GM19240 (cell line): ENCODE data around the gene PGAP6.
A peak's percentile ranks its signal among the peaks of the same experiment; 100 is the strongest.
"Not testable (repeated sequence)": the region's sequence is repeated elsewhere in the genome, so short reads cannot be mapped to it uniquely, and the experiment has no call there.

Experiments
- DNase-seq: peaks from one replicate; pipeline ENCODE4 v3.0.0; 2011; ENCODE audit warnings: low spot score; ENCODE audit not compliant: insufficient read length

PGAP6 gene, protein sequence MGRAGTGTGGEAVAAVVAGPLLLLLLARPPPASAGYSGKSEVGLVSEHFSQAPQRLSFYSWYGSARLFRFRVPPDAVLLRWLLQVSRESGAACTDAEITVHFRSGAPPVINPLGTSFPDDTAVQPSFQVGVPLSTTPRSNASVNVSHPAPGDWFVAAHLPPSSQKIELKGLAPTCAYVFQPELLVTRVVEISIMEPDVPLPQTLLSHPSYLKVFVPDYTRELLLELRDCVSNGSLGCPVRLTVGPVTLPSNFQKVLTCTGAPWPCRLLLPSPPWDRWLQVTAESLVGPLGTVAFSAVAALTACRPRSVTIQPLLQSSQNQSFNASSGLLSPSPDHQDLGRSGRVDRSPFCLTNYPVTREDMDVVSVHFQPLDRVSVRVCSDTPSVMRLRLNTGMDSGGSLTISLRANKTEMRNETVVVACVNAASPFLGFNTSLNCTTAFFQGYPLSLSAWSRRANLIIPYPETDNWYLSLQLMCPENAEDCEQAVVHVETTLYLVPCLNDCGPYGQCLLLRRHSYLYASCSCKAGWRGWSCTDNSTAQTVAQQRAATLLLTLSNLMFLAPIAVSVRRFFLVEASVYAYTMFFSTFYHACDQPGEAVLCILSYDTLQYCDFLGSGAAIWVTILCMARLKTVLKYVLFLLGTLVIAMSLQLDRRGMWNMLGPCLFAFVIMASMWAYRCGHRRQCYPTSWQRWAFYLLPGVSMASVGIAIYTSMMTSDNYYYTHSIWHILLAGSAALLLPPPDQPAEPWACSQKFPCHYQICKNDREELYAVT

DNA sequence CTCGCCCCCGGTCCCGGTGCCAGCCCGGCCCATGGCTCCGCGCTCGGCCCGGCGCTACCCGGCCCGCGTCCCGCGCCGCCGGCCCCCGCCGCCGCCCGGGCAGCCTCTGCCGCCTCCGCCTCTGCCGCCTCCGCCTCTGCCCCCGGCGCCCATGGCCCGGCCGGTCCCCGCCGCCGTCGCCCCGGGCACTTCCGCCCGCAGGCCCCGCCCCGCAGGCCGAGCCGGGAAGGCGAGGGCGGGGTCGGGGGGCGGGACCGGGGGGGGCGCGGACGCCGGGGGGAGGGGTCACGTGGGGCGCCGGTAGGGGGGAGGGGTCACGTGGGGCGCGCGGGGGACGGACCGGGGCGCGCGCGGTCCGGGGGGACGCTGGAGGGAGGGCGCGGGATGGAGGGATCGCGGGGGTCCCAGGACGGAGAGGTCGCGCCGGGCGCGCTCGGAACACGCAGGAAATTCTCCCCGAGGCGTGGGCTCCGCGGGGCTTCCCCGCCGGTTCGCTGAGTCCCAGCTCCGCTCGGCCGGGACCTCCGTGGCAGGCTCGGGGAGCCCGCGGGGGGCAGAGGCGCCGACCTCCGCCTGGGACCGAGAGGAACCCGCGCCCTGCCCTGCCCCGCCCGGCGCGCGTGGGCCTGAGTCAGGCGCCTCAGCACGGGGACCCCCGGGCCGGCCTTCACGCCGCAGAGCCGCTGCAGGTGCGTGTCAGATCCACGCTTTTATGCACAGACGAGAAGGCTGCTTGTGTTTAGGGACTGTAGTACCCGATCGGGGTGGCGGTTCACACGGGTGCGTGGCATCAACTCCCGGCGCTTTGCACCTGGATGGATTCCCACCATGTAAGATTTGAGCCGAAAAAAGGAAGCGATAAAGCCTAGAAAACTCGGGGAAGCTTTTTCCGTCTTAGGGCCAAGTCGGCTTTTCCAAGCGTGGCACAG lies at the start of gene PGAP6:
PGAP6 (minus strand) TSS at position 190 of the 929 bp plus-strand sequence; CDS start at position 33, 157 bp downstream.
- DNase-seq: peak; percentile 79

DNA sequence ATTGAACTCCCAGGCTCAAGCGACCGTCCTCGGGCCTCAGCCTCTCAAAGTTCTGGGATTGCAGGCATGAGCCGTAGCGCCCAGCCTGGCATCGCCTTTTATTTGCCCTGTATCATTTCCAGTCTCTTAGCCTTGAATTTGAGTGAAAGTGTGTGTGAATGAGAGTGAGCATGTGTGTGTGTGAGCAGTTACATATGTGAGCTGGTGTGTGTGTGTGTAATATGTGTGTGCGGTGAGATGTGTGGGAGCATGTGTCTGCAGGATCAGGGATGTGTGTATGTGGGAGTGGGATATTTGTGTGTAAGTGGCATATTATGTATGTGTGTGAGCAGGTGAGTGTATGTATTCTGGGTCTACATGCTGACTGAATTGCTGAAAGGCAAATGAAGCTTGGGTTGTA lies 49.1 kb upstream of the PGAP6 start:
- no peak for DNase-seq

DNA sequence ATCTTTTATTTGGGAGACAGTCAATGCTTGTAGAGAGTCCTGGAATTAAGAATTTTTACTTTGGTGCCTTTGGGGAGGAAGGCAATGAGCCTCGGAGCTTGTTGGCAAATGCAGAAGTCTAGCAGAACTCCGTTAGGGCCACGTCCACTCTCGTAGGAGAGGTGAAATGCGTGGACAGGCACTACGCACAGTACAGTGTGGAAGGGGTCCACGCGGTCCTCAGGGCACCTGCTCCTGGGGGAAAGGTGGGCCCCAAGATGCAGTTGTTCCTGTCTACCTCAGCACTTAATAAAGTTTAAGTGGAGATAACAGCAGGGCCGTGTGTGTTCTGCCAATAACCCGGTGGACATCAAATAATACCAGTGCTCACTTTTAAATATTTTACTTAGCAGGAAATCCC lies 45.5 kb upstream of the PGAP6 start:
- DNase-seq: no peak

DNA sequence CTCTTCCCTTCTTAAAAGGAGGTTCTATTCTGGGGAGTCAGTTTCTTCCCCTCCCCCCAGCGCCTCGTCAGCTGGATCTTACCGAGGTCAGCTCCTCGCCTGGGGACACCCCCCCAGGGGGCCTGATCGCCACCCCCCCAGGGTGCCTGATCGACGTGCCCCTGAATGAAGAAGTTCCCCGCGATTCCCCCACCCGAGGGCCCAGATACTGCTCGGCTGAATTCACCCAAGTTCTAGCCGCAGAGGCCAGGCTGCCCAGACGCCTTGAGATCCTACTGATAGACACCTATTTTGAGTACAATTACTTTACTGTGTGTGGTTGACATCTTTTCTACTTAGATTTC lies 45.1 kb upstream of the PGAP6 start:
- DNase-seq: no peak

DNA sequence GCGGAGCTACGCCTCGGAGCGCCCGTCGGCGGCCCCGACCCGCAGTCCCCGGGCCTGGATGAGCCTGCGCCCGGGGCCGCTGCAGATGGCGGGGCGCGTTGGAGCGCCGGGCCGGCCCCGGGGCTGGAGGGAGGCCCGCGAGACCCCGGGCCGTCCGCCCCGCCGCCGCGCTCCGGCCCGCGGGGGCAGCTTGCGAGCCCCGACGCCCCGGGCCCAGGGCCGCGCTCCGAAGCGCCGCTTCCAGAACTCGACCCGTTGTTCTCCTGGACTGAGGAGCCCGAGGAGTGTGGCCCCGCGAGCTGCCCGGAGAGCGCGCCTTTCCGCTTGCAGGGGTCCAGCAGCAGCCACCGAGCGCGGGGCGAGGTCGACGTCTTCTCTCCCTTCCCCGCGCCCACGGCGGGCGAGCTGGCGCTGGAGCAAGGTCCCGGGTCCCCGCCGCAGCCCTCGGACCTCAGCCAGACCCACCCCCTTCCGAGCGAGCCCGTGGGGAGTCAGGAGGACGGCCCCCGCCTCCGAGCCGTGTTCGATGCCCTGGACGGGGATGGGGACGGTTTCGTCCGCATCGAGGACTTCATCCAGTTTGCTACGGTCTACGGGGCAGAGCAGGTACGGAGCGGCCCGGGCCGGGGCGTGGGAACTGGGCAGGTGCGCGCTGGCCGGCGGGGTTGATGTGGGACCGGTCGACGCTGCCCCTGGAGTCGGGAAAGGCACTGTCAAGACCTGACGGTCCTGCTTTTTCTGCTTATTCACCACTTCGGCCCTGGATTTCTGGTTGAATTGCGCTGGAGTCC lies 44.5 kb upstream of the PGAP6 start:
- DNase-seq: no peak

DNA sequence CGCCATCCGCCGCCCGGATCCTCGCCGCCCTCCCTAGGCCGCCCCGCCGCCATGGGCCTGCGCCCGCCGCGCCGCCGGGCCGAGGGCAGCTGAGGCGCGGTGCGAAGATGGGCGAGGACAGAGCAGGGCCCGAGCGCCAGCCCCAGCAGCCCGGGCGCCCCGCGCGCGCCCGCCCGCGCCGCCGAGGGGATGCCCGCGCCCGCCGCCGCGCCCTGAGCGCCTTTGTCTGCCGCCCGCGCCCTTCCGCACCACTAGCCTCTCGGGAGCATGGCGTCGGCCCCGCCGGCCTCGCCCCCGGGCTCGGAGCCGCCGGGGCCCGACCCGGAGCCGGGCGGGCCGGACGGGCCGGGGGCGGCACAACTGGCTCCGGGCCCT lies 43.9 kb upstream of the PGAP6 start:
- DNase-seq: peak; percentile 31

DNA sequence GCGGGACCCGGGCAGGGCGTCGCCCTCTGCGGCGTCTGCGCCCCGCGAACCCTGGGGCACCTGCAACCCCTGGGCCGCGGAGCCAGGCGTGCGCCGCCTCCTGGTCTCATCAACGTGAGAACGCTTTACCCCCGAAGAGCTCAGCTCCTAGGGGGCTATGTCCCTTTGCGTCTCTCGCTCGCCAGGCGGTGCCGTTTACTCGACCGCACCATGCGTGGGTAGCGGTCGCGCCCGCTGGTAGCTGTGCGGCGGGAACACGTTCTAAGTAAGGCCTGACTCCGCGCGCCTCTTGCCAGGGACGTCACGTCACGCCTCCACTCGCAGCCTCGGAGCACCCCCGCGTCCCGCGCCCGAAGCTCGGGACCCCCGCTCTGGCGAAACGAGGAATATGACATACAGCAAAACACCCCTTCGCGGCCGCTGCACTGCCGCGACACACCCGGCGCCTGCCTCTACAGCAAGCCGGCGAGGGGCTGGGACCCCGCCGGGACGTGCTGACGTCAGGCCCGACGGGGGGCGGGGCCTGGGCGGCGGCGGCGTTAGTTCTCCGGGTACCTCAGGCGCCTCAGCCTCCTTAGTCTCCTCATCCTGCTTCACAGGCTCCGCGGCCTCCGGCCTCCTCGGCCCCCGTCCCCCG lies 43.4 kb upstream of the PGAP6 start, which contains the start of gene RAB11FIP3:
RAB11FIP3 (plus strand) TSS at position 568 of the 637 bp plus-strand sequence. CDS start 358 bp downstream, outside the sequence.
- peak; percentile 96 for DNase-seq

DNA sequence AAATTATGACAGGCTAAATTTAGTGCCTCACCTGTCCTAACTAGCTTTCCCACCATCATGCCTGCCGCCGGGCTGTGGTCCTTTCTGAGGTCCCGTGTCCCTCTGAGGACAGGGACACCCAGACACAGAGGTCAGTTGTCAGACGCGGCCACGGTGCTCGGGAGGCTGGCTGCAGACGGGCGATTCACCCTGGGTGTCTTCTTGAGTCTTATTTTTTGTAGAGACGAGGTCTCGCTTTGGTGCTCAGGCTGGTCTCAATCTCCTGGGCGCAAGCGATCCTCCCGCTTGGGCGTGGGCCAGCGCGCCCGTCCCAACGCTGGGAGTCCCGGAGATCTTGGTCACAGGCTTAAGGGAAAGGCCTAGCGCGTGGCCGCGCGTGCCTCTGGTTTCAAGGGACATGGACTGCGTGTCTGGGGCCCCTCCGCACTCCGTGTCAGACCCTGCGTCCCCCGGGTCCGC lies 42.9 kb upstream of the PGAP6 start:
- DNase-seq: no peak

DNA sequence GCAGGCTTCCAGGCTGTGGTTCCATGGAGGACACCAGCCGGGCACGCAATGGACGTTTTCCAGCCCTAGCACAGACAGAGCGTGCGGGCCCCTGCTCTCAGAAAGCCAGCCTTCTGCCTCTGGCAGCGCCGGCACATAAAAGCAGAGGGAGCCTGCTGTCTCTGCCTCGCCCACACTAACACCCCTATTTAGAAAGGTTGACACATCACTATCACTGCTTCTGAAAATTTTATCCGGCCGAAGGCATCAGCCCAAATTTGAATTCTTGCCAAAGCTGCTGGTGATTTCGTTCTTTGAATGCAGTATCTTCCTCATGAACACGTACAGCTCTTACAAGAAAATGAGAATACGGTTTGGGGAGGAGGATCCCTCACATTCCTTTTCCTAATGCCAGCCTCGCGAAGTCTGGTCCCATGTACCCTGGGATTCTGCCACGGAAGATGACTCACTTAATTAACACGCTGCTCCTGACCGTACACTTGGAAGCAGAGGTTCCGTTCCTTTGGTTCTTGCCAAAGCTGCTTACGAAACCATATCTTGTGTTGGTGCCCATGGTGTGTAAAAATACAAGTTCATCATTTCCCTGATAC lies 42.4 kb upstream of the PGAP6 start:
- no peak for DNase-seq

DNA sequence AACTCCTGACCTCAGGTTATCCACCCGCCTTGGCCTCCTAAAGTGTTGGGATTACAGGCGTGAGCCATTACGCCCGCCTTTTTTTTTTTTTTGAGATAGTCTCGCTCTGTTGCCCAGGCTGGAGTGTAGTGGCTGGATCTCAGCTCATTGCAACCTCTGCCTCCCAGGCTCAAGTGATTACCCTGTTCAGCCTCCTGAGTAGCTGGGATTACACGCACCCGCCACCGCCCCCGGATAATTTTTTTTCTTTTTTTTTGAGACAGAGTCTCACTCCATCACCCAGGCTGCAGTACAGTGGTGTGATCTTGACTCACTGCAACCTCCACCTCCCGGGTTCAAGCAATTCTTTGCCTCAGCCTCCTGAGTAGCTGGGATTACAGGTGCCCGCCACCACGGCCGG lies 40.4 kb upstream of the PGAP6 start:
- not testable (repeated sequence) for DNase-seq

DNA sequence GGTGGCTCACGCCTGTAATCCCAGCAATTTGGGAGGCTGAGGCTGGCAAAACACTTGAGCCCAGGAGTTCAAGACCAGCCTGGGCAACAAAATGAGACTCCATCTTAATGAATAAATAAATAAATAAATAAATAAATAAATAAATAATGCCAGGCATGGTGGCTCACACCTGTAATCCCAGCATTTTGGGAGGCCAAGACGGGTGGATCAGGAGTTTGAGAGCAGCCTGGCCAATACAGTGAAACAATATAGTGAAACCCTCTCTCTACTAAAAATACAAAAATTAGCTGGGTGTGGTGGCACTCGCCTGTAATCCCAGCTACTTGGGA lies 33.4 kb upstream of the PGAP6 start:
- not testable (repeated sequence) for DNase-seq

DNA sequence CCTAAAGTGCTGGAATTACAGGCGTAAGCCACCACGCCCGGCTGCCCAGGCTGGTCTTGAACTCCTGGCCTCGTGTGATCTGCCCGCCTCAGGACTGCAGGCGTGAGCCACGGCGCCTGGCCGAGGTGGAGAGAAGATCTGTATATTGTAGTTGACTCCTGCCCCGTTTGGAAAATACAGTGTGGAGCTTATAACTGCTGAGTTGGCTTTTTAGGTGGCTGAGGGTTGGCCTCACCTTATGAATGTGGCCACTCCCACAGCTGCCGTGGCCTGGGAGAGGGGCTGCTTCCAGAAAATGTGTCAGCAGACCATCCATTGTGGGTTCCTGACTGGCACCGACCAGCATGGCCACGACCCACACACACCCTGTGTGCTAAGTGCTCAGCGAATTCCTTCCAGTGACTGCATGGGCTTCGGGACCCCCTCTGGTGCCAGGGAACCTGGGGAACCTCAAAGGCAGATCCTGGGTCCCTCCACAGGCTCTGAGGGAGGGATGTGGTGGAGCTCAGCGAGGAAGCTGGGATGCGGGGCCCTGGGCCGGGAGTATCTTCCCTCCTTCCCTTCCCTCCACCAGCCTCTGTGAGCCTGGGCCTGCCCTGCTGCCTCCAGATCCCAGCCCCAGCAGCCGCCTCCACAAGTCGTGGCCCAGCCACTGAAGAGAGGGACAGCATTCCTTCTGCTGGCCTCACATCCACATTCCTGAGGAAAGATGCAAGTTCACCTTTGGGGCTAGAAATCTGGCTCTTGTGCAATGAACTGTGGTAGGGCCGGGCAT lies 32.8 kb upstream of the PGAP6 start:
- no peak for DNase-seq

DNA sequence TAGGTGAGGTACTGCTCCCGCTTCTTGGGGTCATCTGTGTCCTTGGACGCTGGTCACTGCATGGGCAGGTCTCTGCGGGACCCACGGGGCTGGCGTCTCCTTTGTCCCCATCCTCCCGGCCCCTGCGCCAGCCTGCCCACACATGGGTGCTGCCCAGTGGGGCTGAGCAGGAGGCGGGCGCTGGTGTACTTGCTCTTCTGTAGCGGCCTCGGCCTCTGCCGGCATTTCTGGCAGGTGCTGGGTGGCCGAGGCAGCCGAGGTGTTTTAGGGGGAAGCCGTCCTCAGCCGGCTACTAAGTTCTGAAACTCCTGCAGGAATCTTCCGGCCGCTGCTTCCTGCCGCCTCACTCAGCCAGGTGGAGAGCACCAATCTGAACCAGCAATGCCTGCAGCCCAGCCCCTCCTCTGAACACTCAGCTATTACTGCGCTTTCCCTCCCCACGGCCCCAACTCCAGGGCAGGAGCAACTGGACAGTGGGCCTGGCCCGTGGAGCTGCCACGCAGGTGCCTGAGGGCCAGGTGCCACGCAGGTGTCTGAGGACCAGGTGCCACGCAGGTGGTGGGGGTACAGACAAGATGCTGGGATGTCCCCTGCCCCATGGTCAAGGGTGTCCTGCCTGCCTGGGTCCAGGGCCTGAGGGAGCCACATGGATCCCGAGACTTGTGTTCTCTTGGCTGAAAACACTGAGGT lies 29.9 kb upstream of the PGAP6 start:
- no peak for DNase-seq

DNA sequence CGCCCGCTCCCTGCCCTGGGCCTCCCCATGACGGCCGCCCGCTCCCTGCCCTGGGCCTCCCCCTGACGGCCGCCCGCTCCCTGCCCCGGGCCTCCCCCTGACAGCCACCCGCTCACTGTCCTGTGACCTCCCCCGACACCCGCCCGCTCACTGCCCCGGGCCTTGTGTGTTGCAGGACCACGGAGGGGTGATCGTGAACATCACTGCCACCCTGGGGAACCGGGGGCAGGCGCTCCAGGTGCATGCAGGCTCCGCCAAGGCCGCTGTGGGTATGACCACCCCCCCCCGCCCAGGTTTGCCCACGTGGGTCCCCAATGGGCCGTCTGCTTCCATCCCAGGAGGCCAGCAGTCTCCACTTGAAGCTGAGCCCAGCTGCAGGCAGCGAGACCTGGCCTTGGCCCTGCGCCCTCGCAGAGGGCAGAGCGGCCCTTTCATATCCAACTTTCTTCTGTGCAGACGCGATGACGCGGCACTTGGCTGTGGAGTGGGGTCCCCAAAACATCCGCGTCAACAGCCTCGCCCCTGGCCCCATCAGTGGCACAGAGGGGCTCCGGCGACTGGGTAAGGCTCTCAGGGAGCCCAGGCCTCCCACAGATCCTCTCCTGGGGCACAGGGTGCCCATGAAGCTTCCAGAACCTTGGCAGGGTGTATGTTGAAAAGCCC lies 28.9 kb upstream of the PGAP6 start:
- DNase-seq: no peak

DNA sequence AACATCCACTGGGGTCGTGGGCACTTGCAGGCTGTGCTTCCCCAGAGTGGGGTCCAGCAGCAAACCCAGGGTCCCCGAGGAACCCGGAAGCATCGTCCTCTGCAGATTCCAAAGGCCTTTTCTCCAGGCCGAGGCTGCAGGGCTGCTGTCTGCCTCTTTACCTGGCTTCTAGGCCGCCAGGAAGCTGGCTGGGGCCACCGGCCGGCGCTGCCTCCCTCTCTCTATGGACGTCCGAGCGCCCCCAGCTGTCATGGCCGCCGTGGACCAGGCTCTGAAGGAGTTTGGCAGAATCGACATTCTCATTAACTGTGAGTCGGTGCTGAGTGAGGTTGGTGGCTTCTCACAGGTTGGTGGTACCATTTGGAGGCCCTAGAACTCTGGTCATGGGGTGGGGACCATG lies 25.5 kb upstream of the PGAP6 start:
- DNase-seq: no peak

DNA sequence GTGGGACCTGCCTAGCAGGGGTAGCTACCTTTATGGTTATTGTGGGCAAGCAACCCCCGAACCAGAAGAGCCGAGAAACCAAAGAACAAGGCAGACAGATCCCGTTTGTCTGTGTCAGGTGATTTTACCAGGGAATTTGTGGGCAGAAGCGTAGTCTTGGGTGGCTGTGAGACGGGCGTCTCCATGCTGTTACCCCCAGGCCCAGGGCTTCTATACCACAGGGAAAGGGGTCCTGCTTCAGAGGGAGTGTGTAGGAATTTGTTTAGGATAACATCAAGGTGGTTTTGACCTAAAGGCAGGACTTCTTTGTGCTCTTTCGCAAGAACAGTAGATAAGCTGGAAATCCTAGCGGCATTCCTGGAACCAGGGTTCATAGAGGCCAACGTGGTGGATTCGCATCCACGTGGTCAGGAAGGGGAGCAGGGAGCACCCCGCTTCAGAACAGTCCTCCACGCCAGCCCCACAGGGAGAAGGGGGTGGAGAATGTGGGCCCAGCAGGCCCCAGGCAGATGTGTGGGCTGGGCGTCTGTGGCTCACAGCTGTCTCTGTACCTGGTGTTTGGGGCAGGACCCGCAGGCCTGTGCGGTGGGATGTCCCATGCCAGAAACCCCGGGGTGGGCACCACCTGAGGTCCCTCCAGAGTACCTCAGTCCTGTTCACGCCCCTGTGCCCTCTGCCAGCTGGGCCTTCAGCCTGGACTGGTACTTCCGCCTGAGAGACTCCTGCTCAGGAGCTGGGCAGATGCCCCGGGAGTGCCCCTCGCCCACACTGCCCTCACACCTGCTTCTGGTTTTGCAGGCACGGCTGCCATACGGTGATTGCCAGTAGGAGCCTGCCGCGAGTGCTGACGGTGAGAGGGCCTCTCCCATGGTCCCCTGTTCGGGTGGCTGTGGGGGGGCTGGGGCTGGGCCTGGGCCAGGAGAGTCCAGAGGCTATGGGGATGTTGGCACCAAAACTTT lies 24.0 kb upstream of the PGAP6 start:
- no peak for DNase-seq

DNA sequence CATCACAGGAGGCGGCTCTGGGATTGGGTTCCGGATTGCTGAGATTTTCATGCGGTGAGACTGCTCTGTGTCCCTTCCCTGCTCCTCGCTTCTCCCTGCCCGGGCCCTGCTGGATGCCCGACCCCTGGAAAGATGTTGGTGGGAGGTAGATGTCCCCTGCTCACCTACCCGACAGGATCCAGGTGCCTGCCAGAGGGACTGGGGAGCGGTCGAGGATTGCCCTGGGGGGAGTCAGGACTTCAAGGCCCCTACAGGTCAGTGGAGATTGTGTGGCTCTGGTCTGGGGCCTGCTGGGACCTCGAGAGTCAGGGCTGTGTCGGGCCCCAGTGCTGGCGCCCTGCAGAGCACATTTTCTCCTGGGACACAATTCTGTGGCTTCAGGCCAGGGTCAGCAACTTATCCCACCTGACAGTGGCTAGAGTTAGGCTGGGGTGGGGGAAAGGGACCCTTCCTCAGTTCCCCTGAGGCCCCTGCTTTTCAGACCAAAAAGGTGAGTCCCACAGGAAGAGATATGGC lies 23.3 kb upstream of the PGAP6 start:
- DNase-seq: no peak
